GM12891 (cell line): ENCODE results near the gene SPINT3.

Experiments used
- POLR2A ChIP-seq: IDR thresholded peaks from 2 replicates; pipeline ENCODE4 v1.6.1; 2011; ENCODE audit warnings: low read depth, low read length, control low read depth
- POLR2AphosphoS5 ChIP-seq: IDR thresholded peaks from 2 replicates; pipeline ENCODE4 v1.6.1; 2011; ENCODE audit warnings: low read depth, low read length, control low read depth
- SPI1 ChIP-seq: IDR thresholded peaks from 2 replicates; pipeline ENCODE4 v1.6.1; 2011; ENCODE audit warnings: low read depth, low read length, control low read depth

DNA sequence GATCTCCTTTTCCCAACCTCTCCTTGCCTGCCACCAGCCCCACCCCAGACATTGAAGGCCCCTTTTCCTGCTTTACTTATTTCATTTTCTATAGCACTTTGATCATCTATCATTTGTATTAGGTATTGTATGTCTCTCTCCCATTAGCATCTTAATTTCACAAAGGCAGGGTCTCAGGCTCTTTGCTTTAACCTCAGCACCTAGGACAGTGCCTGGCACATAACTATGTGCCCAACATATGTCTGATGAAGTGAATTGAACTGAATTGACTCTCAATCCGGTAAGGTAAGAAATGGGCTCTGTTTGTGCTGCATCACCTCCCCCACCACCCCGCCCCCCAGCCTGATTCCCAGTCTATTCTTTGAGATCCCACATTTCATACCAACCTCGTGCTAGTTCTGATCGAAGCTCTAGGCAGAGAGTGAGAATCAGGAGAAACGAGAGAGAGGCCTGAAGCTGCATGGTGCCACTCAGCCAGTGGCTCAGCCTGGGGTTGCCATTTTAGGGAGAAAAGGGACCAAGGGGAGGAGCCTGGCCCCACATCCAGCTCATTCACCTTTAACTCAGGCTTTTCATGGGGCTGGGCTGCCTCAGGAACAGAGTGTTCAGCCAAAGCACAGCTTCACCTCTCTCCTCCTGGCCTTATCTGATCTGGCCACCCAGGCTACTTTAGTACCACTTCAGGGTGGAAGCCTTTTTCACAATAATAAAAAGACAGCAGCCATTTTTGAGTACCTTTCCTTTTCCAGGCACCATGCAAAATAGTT lies at the start of gene SPINT3:
- TF ChIP-seq POLR2AphosphoS5 = no peak
- TF ChIP-seq POLR2A = no peak
- TF ChIP-seq SPI1 = no peak
